CD4-positive, CD25-positive, alpha-beta regulatory T cell (primary cell): ENCODE results near the gene CD82. TPM values are rescaled to one million over a fixed set of nuclear protein-coding genes. Genes with fewer than 3 reads are reported as not detected.
A peak's percentile ranks its signal among the peaks of the same experiment; 100 is the strongest.
"Not testable (repeated sequence)": the region's sequence is repeated elsewhere in the genome, so short reads cannot be mapped to it uniquely, and the experiment has no call there.

Source experiments
- ATAC-seq, 2 donors: fragments of 150-1000 bp; cut with Tn5 transposase; one replicate each; pipeline ENCODE4 v1.10.0; 2021; ENCODE audit warnings: low read depth in 2 of 2, moderate number of reproducible peaks in 2 of 2, moderate library complexity in 1 of 2
- DNase-seq, 3 donors: peaks; one replicate each; pipeline versions ENCODE4 v3.0.0 to v3.0.0-alpha.2; 2012 to 2022; ENCODE audit warnings: mixed read lengths in 1 of 3
- H3K27ac ChIP-seq: one replicate; pipeline ENCODE4 v1.7.0; 2013; ENCODE audit warnings: mild to moderate bottlenecking, low read length; ENCODE audit not compliant: insufficient read depth, poor library complexity, severe bottlenecking
- H3K27me3 ChIP-seq: one replicate; pipeline ENCODE4 v1.7.0; 2013; ENCODE audit warnings: low read length; ENCODE audit not compliant: control insufficient read depth, insufficient read depth
- H3K36me3 ChIP-seq: one replicate; pipeline ENCODE4 v1.7.0; 2013; ENCODE audit warnings: mild to moderate bottlenecking, low read length, moderate library complexity; ENCODE audit not compliant: control insufficient read depth, insufficient read depth
- H3K4me1 ChIP-seq: 2 replicates; pipeline ENCODE4 v1.7.0; 2013; ENCODE audit warnings: mild to moderate bottlenecking, low read length; ENCODE audit not compliant: insufficient read depth, control insufficient read depth, poor library complexity, severe bottlenecking
- H3K4me3 ChIP-seq: one replicate; pipeline ENCODE4 v1.7.0; 2013; ENCODE audit warnings: low read depth, mild to moderate bottlenecking, low read length, moderate library complexity
- H3K9me3 ChIP-seq, 2 experiments: 1 replicate in 1 of 2; 2 replicates in 1 of 2; pipeline ENCODE4 v1.7.0; 2013; ENCODE audit warnings: low read length in 2 of 2, mild to moderate bottlenecking in 1 of 2, moderate library complexity in 1 of 2; ENCODE audit not compliant: control insufficient read depth in 2 of 2
- H3K27ac Mint-ChIP-seq, 3 donors: one replicate each; pipeline ENCODE4 v1.8.0; 2020 to 2022; ENCODE audit warnings: mild to moderate bottlenecking in 3 of 3, mixed read lengths in 3 of 3, moderate library complexity in 2 of 3
- H3K27me3 Mint-ChIP-seq: one replicate; pipeline ENCODE4 v1.8.0; 2022; ENCODE audit warnings: mild to moderate bottlenecking, mixed read lengths
- H3K36me3 Mint-ChIP-seq: one replicate; pipeline ENCODE4 v1.8.0; 2020; ENCODE audit warnings: mixed read lengths
- H3K4me1 Mint-ChIP-seq, 4 donors: one replicate each; pipeline ENCODE4 v1.8.0; 2020 to 2022; ENCODE audit warnings: mixed read lengths in 4 of 4, mild to moderate bottlenecking in 1 of 4
- H3K4me3 Mint-ChIP-seq, 4 donors: one replicate each; pipeline ENCODE4 v1.8.0; 2020 to 2022; ENCODE audit warnings: mild to moderate bottlenecking in 4 of 4, mixed read lengths in 4 of 4, moderate library complexity in 3 of 4
- H3K9me3 Mint-ChIP-seq, 7 donors: one replicate each; pipeline ENCODE4 v1.8.0; 2020 to 2022; ENCODE audit warnings: mixed read lengths in 7 of 7, mild to moderate bottlenecking in 3 of 7, moderate library complexity in 2 of 7
- polyA plus RNA-seq, 4 donors: library from polyadenylated mRNA; unstranded; fragments of 300-500 nt; fragmentation: Illumina TruSeq; gene quantifications; one replicate each; pipeline ENCODE4 v1.2.3, GENCODE V29; 2021
- total RNA-seq: library from RNA; stranded (reverse); gene quantifications from one replicate; pipeline ENCODE4 v1.2.3, GENCODE V29; 2022

CD82 gene
- total and polyA plus RNA-seq, 5 donors from 2014 or later = 81.0 to 167 (median 132) TPM

DNA sequence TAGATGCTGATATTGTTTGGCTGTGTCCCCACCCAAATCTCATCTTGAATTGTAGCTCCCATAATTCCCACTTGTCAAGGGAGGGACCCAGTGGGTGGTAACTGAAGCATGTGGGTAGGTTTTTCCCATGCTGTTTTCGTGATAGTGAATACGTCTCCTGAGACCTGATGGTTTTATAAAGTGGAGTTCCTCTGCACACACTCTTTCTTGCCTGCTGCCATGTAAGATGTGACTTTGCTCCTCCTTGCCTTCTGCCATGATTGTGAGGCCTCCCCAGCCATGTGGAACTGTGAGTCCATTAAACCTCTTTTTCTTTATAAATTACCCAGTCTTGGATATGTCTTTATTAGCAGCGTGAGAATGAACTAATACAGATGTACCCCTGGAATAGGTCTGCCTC, 95.1 kb downstream of the CD82 start:
- not testable (repeated sequence) for H3K9me3 Mint-ChIP-seq, H3K36me3 Mint-ChIP-seq, H3K27me3 Mint-ChIP-seq, H3K27ac ChIP-seq, H3K36me3 ChIP-seq, H3K9me3 ChIP-seq, ATAC-seq, DNase-seq, H3K27me3 ChIP-seq, H3K4me3 ChIP-seq, H3K4me3 Mint-ChIP-seq, H3K4me1 ChIP-seq
- H3K4me1 Mint-ChIP-seq = peaks cover 0 to 24% (median 4%) of the 10 kb centered on the region in 4 donors
- H3K27ac Mint-ChIP-seq = peak overlapping the region in 1 of 3 donors; percentile 83

DNA sequence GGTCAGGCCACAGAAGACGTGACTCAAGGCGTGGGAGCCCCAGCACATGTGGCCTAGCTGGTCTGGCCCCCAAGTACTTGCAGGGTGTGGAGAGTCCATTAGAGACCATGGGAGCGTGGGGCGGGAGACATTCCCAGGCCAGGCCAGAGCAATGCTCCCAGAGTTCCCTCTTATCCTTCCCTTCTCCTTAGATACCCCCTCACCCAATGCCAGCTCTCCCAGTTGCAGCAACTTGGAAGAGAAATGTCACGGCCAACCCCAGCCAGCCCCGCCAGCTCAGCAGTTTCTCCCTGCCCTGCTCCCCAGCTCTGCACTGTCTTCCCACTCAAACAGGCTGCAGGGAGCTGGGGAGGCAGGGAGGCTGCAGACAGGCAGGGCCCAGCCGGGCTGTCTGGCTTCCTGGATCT, 95.9 kb downstream of the CD82 start:
- H3K27ac Mint-ChIP-seq = peak overlapping the region in 1 of 3 donors; percentile 39
- Histone ChIP-seq H3K4me3 (no peak overlapping the region), H3K36me3 (no peaks in the 10 kb centered on the region), H3K4me1 (no peaks in the 10 kb centered on the region), H3K27ac (no peak overlapping the region), H3K9me3 (no peaks in the 10 kb centered on the region), H3K27me3 (no peaks in the 10 kb centered on the region)
- peaks cover 0 to 5% (median 0%) of the 10 kb centered on the region in 7 donors for H3K9me3 Mint-ChIP-seq
- no peak for DNase-seq
- peaks cover 9% of the 10 kb centered on the region for H3K27me3 Mint-ChIP-seq
- H3K4me3 Mint-ChIP-seq = no peak overlapping the region
- H3K4me1 Mint-ChIP-seq = peaks cover 0 to 24% (median 6%) of the 10 kb centered on the region in 4 donors
- H3K36me3 Mint-ChIP-seq = peaks cover 3% of the 10 kb centered on the region
- no peak for ATAC-seq

Other genes with a start within 250 kb of the CD82 start
- 36.9 TPM for gene TSPAN18, start 161.3 kb downstream of the CD82 start, total RNA-seq
- 1 to 10 TPM; 3.2 to 5.9 (median 4.2) TPM for gene TSPAN18, start 161.3 kb downstream of the CD82 start, polyA plus RNA-seq